ENCODE data around the gene DNMT3A. TPM values are rescaled to one million over a fixed set of nuclear protein-coding genes. Genes with fewer than 3 reads are reported as not detected.
A peak's percentile ranks its signal among the peaks of the same experiment; 100 is the strongest.

DNMT3A gene
- 10 to 100 TPM; 55.2 to 64.6 TPM for total RNA-seq

GRCh38 chr2:25341753-25342371 lies at the start of gene DNMT3A:
DNMT3A (minus strand) TSS chr2:25341925; CDS start chr2:25313984, 27,941 bp downstream.
- Mint-ChIP-seq H3K4me3 (peak within 1 kb of the TSS; percentile 75), H3K9me3 (no peaks in the 10 kb centered on the region), H3K27me3 (no peaks in the 10 kb centered on the region), H3K27ac (peak within 1 kb of the TSS; percentile 66), H3K36me3 (ENCODE audit: low read depth) (peaks cover 6% of the 10 kb centered on the region), H3K4me1 (peaks cover 24% of the 10 kb centered on the region)
- ATAC-seq (replicated peaks), result peak; percentile 43

GRCh38 chr2:25389161-25389560 lies 47.4 kb upstream of the DNMT3A start:
- no peak overlapping the region for H3K27ac Mint-ChIP-seq
- H3K27me3 Mint-ChIP-seq, result no peaks in the 10 kb centered on the region
- H3K4me1 Mint-ChIP-seq, result no peaks in the 10 kb centered on the region
- no peaks in the 10 kb centered on the region for H3K9me3 Mint-ChIP-seq
- peaks cover 11% of the 10 kb centered on the region for H3K36me3 Mint-ChIP-seq (ENCODE audit: low read depth)
- no peak for ATAC-seq (replicated peaks)
- no peak overlapping the region for H3K4me3 Mint-ChIP-seq

GRCh38 chr2:25388491-25388890 lies 46.8 kb upstream of the DNMT3A start:
- Mint-ChIP-seq H3K9me3 (no peaks in the 10 kb centered on the region), H3K4me3 (no peak overlapping the region), H3K27ac (no peak overlapping the region), H3K27me3 (no peaks in the 10 kb centered on the region), H3K36me3 (ENCODE audit: low read depth) (peaks cover 11% of the 10 kb centered on the region), H3K4me1 (no peaks in the 10 kb centered on the region)
- ATAC-seq (replicated peaks), result no peak

- ATAC-seq (replicated peaks), result no peak
- H3K4me1 Mint-ChIP-seq, result no peaks in the 10 kb centered on the region
- no peaks in the 10 kb centered on the region for H3K9me3 Mint-ChIP-seq
- H3K4me3 Mint-ChIP-seq, result no peak overlapping the region
- no peaks in the 10 kb centered on the region for H3K27me3 Mint-ChIP-seq
- H3K36me3 Mint-ChIP-seq (ENCODE audit: low read depth), result peaks cover 11% of the 10 kb centered on the region
- H3K27ac Mint-ChIP-seq, result no peak overlapping the region
Observed at GRCh38 chr2:25387876-25388449, 46.2 kb upstream of the DNMT3A start.

- H3K27me3 Mint-ChIP-seq, result no peaks in the 10 kb centered on the region
- H3K4me1 Mint-ChIP-seq, result peaks cover under 1% of the 10 kb centered on the region
- no peak overlapping the region for H3K4me3 Mint-ChIP-seq
- no peak for ATAC-seq (replicated peaks)
- peaks cover 11% of the 10 kb centered on the region for H3K36me3 Mint-ChIP-seq (ENCODE audit: low read depth)
- no peaks in the 10 kb centered on the region for H3K9me3 Mint-ChIP-seq
- peak overlapping the region; percentile 53 for H3K27ac Mint-ChIP-seq
Observed at GRCh38 chr2:25386971-25387875, 45.5 kb upstream of the DNMT3A start.

GRCh38 chr2:25385910-25386309 lies 44.2 kb upstream of the DNMT3A start:
- peak overlapping the region; percentile 53 for H3K27ac Mint-ChIP-seq
- no peak for ATAC-seq (replicated peaks)
- no peak overlapping the region for H3K4me3 Mint-ChIP-seq
- H3K4me1 Mint-ChIP-seq, result peaks cover 5% of the 10 kb centered on the region
- H3K27me3 Mint-ChIP-seq, result no peaks in the 10 kb centered on the region
- H3K9me3 Mint-ChIP-seq, result no peaks in the 10 kb centered on the region
- peaks cover 11% of the 10 kb centered on the region for H3K36me3 Mint-ChIP-seq (ENCODE audit: low read depth)

GRCh38 chr2:25383806-25384205 lies 42.1 kb upstream of the DNMT3A start:
- ATAC-seq (replicated peaks), result no peak
- peaks cover 17% of the 10 kb centered on the region for H3K4me1 Mint-ChIP-seq
- H3K4me3 Mint-ChIP-seq, result no peak overlapping the region
- no peak overlapping the region for H3K27ac Mint-ChIP-seq
- H3K9me3 Mint-ChIP-seq, result no peaks in the 10 kb centered on the region
- peaks cover 7% of the 10 kb centered on the region for H3K36me3 Mint-ChIP-seq (ENCODE audit: low read depth)
- H3K27me3 Mint-ChIP-seq, result no peaks in the 10 kb centered on the region

- ATAC-seq (replicated peaks), result no peak
- no peak overlapping the region for H3K4me3 Mint-ChIP-seq
- H3K36me3 Mint-ChIP-seq (ENCODE audit: low read depth), result no peaks in the 10 kb centered on the region
- no peaks in the 10 kb centered on the region for H3K9me3 Mint-ChIP-seq
- no peaks in the 10 kb centered on the region for H3K27me3 Mint-ChIP-seq
- no peak overlapping the region for H3K27ac Mint-ChIP-seq
- H3K4me1 Mint-ChIP-seq, result peaks cover 29% of the 10 kb centered on the region
Observed at GRCh38 chr2:25381502-25381901, 39.8 kb upstream of the DNMT3A start.

- Mint-ChIP-seq H3K27me3 (no peaks in the 10 kb centered on the region), H3K36me3 (ENCODE audit: low read depth) (no peaks in the 10 kb centered on the region), H3K9me3 (no peaks in the 10 kb centered on the region), H3K4me1 (peaks cover 29% of the 10 kb centered on the region), H3K27ac (no peak overlapping the region), H3K4me3 (no peak overlapping the region)
- ATAC-seq (replicated peaks), result no peak
Observed at GRCh38 chr2:25380586-25381375, 39.1 kb upstream of the DNMT3A start.

GRCh38 chr2:25380023-25380422 lies 38.3 kb upstream of the DNMT3A start:
- H3K27ac Mint-ChIP-seq, result peak overlapping the region; percentile 39
- H3K9me3 Mint-ChIP-seq, result no peaks in the 10 kb centered on the region
- no peaks in the 10 kb centered on the region for H3K36me3 Mint-ChIP-seq (ENCODE audit: low read depth)
- no peak for ATAC-seq (replicated peaks)
- no peaks in the 10 kb centered on the region for H3K27me3 Mint-ChIP-seq
- H3K4me1 Mint-ChIP-seq, result peaks cover 29% of the 10 kb centered on the region
- H3K4me3 Mint-ChIP-seq, result no peak overlapping the region

GRCh38 chr2:25379535-25379934 lies 37.8 kb upstream of the DNMT3A start:
- Mint-ChIP-seq H3K4me3 (no peak overlapping the region), H3K4me1 (peaks cover 29% of the 10 kb centered on the region), H3K36me3 (ENCODE audit: low read depth) (no peaks in the 10 kb centered on the region), H3K27me3 (no peaks in the 10 kb centered on the region), H3K27ac (peak overlapping the region; percentile 39), H3K9me3 (no peaks in the 10 kb centered on the region)
- no peak for ATAC-seq (replicated peaks)

- H3K27me3 Mint-ChIP-seq, result no peaks in the 10 kb centered on the region
- H3K9me3 Mint-ChIP-seq, result no peaks in the 10 kb centered on the region
- H3K36me3 Mint-ChIP-seq (ENCODE audit: low read depth), result no peaks in the 10 kb centered on the region
- peaks cover 29% of the 10 kb centered on the region for H3K4me1 Mint-ChIP-seq
- no peak for ATAC-seq (replicated peaks)
- peak overlapping the region; percentile 24 for H3K4me3 Mint-ChIP-seq
- H3K27ac Mint-ChIP-seq, result peak overlapping the region; percentile 39
Observed at GRCh38 chr2:25378731-25379490, 37.2 kb upstream of the DNMT3A start.

- Mint-ChIP-seq H3K4me3 (peak overlapping the region; percentile 77), H3K4me1 (peaks cover 29% of the 10 kb centered on the region), H3K27ac (peak overlapping the region; percentile 82), H3K9me3 (no peaks in the 10 kb centered on the region), H3K36me3 (ENCODE audit: low read depth) (no peaks in the 10 kb centered on the region), H3K27me3 (no peaks in the 10 kb centered on the region)
- no peak for ATAC-seq (replicated peaks)
Observed at GRCh38 chr2:25377822-25378421, 36.2 kb upstream of the DNMT3A start.
